GM19328 (cell line): ENCODE measurements around the gene EVL.
A peak's percentile ranks its signal among the peaks of the same experiment; 100 is the strongest.
"Not testable (repeated sequence)": the region's sequence is repeated elsewhere in the genome, so short reads cannot be mapped to it uniquely, and the experiment has no call there.

Source experiments
- ATAC-seq: cut with Tn5 transposase; IDR thresholded peaks from one replicate; pipeline ENCODE4 v1.9.1; 2021; ENCODE audit warnings: mild to moderate bottlenecking, moderate library complexity; ENCODE audit not compliant: unreplicated experiment

EVL gene, protein sequence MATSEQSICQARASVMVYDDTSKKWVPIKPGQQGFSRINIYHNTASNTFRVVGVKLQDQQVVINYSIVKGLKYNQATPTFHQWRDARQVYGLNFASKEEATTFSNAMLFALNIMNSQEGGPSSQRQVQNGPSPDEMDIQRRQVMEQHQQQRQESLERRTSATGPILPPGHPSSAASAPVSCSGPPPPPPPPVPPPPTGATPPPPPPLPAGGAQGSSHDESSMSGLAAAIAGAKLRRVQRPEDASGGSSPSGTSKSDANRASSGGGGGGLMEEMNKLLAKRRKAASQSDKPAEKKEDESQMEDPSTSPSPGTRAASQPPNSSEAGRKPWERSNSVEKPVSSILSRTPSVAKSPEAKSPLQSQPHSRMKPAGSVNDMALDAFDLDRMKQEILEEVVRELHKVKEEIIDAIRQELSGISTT

DNA sequence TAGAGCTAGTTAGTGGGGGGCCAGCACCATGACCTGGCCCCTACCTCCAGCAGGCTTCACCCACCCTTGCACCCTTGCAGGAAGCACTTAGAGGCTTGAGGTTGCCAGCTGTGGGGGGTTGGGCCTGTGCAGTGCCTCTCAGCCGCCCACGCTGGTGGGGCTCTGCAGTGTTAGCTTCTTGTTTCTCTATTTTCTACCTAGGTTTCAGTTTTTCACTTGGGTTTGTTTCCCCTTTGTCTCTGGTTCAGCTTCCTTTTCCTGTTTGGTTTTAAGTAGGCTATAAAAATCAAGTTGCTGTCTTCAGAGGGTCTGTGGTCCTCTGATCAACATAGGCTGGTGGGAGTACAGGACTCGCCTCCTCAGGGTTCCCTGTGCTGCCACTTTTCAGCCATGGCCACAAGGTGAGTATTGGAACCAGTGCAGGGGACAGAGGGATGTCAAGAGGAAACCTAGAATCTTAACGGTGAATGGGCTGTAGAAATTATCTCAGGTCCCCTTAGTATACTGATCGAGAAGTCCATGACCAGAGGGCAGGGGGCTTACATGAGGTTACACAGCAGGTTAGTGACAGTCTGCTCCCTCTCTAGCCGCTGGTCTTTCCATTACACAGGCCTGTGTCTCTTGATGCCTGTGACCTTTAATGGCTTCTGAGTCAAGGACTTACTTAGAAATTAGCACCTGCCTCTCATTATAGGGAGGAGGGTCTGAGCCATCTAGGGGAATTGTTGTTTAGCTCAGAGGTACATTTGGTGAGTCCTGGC is at the start of gene EVL:
TSS of gene EVL (plus strand) at position 312 of the 761 bp plus-strand sequence. CDS start at position 391, 79 bp downstream.
- peak; percentile 48 for ATAC-seq

DNA sequence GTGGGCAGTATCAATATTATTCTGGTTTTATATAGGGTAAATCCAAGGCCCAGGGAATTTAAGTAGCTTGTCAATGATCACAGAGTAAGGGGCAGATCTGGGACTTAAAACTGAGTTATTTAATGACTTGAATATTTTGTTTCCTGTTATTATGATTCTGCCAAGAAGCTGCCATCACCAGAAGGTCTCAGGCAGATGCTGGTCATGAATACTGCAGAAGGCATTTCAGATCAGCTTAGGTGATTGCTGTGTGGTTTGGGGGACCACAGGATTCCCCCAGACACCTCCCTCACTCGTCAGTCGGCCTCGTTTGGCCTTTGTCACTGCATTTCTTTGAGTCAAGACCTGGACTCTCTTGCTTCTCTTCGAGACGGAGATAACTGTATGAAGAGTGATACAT is 47.7 kb upstream of the EVL start:
- ATAC-seq = no peak

DNA sequence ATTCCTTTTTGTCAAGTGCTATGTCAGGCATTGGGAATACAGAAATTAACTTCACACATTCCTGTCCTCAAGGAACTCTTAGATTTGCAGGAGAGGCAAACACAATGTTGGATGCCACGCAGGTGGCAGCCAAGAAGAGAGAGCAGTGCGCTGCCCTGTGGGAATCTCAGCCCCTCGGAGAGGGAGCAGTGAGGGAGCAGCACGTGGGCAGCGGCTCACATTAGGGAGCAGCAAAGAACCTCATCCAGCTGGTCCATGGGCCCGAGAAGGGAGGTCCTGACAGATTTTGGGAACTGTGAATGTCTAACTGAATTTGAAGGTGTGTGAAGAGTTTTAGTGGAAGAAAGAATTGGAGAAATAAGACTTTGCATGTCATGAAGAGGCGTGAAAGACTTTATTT is 47.2 kb upstream of the EVL start:
- ATAC-seq = no peak

DNA sequence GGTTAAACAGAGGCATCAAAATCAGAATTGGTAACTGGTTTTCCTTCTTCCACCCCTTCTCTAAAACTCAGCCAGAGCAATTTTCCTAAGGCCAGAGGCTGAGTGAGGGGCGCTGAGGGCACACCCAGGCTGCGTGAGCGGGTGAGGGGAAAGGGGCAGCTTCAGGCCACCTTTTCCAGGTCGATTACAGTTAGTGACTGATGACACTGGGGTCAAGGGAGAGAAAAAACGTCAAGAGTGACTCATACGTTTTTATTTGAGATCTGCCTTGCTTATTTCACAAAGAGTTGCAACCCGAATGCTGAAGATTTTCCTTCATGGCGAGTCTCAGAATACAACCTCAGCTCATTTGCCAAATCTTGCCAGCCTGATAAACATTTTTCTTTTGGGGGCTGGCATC is 46.7 kb upstream of the EVL start:
- no peak for ATAC-seq

DNA sequence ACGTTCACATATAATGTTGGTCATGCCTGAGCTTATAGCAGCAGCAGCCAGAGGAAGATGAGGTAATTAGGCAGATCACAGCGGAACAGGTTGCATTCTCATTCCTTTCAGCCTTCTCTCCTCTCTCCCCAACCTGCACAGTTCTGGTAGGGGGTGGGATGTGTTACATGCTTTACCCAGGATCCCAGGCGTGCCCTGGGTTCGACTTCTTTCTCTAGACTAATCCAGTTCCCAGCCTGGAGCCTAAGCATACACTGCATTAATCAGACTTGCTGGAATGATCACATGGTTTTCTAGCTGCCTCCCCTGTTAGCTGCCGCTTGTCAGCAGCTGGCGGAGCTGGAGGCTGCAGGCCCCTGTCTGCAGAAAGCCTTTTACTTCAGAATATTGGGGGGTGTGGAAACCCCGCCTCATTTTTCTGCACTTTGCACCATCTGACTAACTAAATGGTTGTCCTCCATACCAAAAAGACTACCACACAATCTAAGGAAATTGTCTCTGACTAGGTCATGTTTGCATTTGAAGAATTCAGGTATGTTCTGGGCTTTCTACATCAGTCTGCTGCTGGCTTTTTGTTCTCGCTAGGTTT is 46.0 kb upstream of the EVL start:
- no peak for ATAC-seq

DNA sequence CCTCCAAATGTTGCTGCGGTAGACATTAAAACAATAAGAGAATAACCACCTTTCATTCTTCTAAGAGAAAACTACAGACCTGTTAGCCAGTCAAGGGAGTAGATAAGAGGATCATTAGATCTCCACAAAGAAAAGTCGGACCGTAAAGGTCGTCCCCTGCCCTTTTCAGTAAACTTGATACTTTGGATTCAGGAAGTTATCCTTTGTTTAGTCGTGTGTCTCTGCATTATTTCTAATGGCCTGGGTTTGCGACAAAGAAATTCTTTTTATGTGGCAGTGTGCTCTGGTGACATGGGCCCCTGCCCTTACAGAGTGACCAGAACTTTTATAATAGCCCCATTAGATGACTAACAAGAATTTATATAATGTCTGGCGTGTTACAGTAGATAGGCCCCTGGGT is 44.6 kb upstream of the EVL start:
- no peak for ATAC-seq

DNA sequence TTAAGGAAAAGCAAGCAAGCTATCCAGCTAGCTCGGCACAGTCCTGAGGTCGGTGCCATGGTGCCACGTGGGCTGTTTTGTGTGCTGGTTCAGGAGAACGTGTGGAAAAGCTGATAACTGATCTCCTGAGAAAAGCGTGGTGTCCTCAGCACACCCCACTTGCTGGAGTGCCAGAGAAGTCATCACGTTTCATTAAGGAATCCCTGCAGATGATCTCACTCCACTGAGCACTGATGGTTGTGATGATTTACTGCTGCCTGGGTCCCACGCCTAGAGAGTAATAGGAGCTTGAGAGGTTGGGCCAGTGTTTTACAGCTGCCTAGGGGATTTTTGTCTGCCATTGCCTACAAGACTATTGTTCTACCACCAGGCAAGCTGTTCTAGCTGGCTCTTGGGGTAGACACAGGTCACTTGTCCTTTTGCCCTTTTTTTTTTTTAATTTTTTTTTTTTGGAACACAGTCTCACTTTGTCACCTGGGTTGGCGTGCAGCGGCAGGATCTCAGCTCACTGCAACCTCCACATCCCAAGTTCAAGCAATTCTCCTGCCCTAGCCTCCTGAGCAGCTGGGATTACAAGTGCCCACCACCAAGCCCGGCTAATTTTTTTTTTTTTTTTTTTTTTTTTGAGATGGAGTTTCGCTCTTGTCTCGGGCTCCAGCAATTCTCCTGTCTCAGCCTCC is 42.3 kb upstream of the EVL start:
- ATAC-seq = no peak

DNA sequence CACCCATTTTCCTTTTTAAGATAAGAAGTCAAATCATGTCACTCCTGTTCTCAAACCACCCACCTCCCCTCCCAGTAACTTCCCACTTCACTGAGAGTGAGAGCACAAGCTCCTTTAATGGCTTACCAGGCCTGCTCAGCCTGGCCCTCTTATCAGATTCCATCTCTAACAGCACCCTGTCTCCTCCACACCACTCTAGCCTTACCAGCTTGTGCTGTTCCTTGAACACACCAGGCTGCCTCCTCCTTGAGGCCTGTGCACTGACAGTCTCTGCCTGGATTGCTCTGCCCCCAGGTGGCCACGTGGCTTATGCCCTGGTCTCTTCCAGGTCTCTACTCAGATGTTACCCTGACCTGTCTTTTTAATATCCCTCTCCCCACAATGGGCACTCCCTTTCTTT is 40.1 kb upstream of the EVL start:
- ATAC-seq = peak; percentile 71

DNA sequence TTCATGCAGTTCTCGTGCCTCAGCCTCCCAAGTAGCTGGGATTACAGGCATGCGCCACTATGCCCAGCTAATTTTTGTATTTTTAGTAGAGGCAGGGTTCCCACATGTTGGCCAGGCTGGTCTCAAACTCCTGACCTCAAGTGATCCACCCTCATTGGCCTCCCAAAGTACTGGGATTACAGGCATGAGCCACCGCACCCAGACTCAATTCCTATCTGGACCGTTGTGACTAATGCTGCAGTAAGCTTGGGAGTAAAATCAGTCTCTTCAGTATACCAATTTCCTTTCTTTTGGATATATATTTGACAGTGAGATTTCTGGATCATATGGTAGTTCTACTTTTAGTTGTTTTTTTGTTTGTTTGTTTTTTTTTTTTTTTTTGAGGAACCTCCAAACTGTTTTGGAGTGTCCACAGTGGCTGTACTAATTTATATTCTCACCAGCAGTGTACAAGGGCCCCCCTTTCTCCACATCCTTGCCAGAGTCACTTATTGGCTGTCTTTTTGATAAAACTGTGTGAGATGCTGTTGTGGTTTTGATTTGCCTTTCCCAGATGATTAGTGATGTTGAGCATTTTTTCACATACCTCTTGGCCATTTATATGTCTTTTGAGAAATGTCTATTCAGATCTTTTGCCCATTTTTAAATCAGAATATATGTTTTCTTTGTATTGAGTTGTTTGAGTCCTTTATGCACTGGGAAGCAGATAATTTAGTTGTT is 37.3 kb upstream of the EVL start:
- ATAC-seq = no peak

DNA sequence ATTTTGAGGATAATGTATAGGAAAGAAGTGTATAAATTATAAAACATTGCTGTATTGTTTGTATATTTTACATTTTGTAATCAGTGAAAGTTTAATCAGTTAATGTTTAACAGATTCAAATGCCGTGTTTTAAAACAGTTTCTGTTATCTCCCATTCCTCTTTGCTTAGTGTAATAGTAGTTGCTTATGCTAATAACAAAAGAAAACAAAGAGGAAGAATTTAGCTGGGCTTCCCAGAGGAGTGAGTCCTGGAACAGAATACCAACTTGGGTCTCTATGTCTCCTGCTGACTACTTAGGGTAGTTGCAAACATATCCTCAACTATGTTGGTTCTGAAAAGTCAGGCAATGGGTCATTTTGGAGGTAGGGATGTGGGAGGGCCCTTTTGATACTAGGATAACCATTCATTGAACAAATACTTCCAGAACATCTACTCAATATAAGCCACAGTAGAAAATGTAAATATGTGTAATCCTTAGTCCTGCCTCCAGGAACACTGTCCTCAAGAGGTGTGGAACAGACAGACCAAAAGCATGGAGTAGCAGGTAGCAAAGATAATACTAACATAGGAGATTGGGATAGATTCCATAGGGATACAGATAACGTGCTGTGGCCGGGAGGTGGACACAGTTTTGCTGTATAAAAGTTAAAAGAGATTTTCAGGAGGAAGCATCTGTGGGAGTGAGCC is 36.1 kb upstream of the EVL start:
- ATAC-seq = no peak

DNA sequence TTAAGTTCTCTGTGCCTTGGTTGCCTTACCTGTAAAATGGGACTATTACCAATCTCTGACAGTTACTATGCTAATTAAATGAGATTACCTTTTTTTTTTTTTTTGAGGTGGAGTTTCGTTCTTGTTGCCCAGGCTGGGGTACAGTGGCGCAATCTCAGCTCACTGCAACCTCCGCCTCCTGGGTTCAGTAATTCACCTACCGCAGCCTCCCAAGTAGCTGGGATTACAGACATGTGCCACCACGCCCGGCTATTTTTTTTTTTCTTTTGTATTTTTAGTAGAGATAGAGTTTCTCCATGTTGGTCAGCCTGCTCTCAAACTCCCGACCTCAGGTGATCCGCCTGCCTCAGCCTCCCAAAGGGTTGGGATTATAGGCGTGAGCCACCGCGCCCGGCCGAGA is 35.2 kb upstream of the EVL start:
- ATAC-seq = not testable (repeated sequence)

DNA sequence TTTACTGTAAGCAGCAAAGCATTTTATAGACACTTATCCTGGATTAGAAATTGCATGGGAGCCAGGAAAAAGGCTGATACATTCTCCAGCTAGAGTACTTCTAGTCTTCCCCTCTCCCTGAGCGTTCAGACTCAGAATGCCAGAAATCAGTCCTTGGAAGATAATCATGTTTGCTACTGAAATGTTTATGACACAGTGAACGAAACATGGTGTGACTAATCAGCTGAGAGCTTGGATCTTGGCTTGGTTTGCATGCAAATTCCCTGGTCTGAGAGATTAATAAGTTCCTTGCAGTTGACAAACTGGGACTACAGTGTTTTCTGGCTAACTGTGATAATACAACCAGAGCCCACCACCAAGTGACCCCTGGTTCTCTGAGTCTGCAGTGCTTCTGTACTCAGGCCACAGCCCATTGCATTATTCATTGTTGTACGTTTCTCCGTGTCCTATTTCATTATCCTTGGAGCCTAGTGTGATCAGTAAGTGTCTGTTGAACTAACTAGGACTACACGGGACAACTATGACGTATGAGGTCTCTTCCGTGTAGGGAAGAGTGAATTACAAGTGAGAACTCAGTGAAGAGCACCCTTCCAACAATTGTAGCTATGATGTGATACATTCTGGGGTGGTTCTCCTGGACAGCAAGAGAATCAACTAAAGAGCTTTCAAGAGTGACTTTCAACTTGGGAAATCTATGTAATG is 34.6 kb upstream of the EVL start:
- ATAC-seq = no peak

DNA sequence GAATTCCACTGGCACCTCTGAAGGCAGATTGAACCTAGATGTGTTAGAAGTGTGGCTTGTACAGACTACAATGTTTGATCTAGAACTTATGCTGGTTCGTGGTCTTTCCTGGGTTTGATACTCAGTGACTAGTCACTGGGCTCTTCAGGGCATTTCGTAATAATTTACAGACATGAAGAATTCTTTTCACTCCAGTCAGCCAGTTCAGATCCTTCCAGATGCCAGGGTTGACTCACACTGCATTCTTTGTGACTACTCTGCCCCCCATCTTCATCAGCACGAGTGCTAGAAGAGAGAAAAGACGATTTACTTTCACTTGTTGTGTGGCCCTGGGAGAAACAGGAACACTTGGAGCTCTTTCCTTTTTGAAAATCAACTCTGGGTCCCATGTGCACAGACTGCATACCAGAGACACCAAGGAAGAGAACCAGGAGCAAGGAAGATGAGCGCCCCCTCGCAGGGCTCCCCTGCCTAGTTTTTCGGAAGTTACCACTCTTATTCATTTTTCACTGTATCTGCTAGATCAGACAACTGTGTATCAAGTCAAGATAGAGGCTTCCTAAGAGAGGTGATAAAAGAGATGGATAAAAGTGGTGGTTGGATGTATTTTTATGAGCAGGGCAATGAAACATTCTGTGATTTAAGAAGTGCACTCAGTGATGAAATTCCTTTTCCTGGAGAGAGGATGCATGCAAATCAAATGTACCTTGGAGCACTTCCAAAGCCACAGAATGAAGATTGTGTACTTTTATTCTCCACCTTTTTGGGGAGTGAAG is 33.5 kb upstream of the EVL start:
- no peak for ATAC-seq

DNA sequence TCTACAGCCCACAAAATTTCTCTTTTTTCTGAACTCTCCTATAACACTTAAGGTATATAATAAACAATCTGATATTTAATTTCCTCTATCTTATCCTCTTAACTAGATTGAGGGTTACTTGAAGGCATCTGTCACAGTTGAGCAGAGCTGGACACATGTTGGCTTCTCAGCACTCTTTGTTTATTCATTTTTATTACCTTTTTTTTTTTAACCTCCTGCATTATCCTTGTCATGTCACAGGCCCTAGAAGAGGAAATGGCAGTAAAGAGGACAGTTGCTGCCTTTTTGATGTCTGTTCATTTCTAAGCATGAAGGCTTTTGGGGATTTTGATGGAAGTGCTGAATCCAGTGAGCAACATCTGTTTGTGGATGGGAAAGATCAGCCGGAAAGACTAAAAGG is 32.5 kb upstream of the EVL start:
- ATAC-seq = no peak

DNA sequence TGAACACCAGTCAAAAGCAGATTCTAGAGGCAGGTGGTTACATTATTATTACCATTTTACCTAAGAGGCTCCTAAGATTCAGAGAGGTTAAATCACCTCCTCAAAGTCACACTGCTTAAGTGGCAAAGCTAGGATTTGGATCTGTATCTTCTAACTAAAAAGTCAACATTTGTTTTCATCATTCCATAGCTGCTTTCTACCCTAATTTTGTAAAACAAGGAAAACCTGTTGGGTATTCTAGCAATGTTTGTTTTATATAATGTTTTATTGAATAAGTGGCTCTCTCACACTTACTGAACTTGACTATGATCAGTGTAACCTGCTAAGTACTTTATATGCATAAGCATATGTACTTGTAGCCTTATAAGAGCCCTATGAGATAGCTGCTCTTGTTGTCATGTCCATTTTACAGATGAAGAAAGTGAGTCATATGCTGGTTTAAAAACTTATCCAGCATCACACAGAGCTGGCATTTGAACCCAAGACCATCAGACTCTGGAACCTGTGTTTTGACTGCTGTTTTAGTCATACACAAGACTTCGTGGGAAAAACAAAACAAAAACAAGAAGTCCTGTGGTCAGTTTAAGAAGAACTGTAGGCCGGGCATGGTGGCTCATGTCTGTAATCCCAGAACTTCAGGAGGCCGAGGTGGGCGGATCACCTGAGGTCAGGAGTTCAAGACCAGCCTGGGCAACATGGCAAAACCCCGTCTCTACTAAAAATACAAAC is 31.7 kb upstream of the EVL start:
- no peak for ATAC-seq

DNA sequence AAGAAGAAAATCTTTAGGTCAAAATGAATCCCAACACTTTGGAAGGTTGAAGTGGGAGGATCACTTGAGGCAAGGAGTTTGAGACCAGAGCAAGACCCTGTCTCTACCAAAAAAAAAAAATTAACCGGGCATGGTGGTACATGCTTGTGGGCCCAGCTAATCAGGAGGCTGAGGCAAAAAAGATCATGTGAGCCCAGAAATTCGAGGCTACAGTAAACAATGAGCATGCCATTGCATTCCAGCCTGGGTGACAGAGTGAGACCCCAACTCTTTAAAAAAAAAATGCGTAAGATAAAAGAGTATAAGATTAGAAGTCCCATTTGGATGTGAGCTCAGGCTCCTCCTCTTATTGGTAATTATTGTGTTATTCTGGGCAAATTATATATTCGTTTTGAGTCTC is 30.8 kb upstream of the EVL start:
- no peak for ATAC-seq

DNA sequence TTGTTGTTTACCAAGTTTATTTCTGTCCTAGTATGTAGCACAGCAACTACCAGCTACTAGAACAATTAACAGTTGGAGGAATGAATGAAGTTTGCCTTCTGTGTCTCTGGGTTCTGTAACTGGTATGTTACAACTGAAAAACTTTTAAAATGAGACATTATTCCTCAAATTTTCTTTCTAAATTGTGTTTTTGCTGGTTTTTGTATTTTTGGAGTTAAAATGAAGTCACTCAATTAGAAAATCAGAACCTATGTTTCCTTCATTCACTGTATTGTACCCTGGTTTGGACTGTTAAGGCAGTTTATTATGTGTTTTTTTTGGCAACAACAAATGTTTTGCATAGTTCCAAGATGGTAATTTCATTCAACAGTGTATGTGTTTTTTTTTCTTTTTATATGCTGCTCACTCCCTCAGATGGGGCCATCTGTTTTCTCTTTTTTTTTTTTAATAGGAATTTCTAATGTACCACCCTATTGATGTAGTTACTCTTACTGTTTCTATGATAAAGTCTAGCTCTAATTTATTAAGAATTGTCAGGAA is 30.2 kb upstream of the EVL start:
- ATAC-seq = no peak

DNA sequence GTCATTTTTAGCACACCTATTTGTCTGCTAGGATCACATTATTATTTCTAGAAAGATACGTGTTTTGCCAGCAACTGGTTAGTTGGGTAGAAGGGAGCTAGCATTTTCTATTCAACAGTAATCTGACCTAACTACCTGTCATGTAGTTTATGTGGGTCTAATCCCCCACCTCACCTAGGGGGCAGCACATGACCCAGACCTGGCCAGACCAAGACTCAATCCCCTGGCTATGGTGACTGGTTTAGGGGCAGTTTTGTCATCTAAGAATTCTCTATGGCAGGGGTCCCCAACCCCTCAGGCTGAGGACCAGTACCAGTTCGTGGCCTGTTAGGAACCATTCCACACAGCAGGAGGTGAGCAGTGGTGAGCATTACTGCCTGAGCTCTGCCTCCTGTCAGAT is 29.5 kb upstream of the EVL start:
- ATAC-seq = no peak
